SH-SY5Y (cell line): Measurements from ENCODE around the gene AGAP1.

ENCODE experiments used
- GATA2 ChIP-seq: IDR thresholded peaks from 2 replicates; pipeline ENCODE4 v1.6.1; 2011; ENCODE audit warnings: mild to moderate bottlenecking, low read depth, low read length
- GATA3 ChIP-seq: IDR thresholded peaks from 2 replicates; pipeline ENCODE4 v1.6.1; 2011; ENCODE audit warnings: low read depth, mild to moderate bottlenecking, low read length, moderate library complexity

- TF ChIP-seq GATA2, result no peak
- TF ChIP-seq GATA3, result no peak
These were observed 22.0 kb downstream of the AGAP1 start for GRCh38 chr2:235515821-235516220.
